Keratinocyte (primary cell): ENCODE data around the gene MYLK4. TPM values are rescaled to one million over a fixed set of nuclear protein-coding genes. Genes with fewer than 3 reads are reported as not detected.

Experiments used
- DNase-seq: peaks from one replicate; pipeline ENCODE4 v3.0.0-alpha.2; 2011; ENCODE audit warnings: low read depth, missing footprints, low spot score
- FAIRE-seq: peaks from 2 replicates; lab custom pipeline; 2011; peaks lifted over from hg19 to GRCh38; lab: Jason Lieb, UNC
- H2AFZ ChIP-seq: 2 replicates; pipeline ENCODE4 v1.6.0; 2012; ENCODE audit warnings: low read length, control low read depth, inconsistent platforms; ENCODE audit not compliant: control insufficient read depth
- H3K27ac ChIP-seq: 2 replicates; pipeline ENCODE4 v1.5.1; 2011; ENCODE audit warnings: low read length; ENCODE audit not compliant: control insufficient read depth, insufficient read depth
- H3K27me3 ChIP-seq: 3 replicates; pipeline ENCODE4 v1.6.0; 2011; ENCODE audit warnings: low read length; ENCODE audit not compliant: control insufficient read depth, insufficient read depth; ENCODE audit errors: extremely low read depth
- H3K36me3 ChIP-seq, 2 experiments: 2 replicates in 1 of 2; 3 replicates in 1 of 2; pipeline ENCODE4 v1.5.1; 2011; ENCODE audit warnings: low read length in 2 of 2, mild to moderate bottlenecking in 1 of 2; ENCODE audit not compliant: control insufficient read depth in 2 of 2, insufficient read depth in 2 of 2; ENCODE audit errors: extremely low read depth in 1 of 2
- H3K4me1 ChIP-seq: 3 replicates; pipeline ENCODE4 v1.5.1; 2011; ENCODE audit warnings: low read length; ENCODE audit not compliant: control insufficient read depth, insufficient read depth; ENCODE audit errors: extremely low read depth
- H3K4me2 ChIP-seq: 3 replicates; pipeline ENCODE4 v1.6.0; 2011; ENCODE audit warnings: low read depth, low read length; ENCODE audit not compliant: control insufficient read depth, insufficient read depth; ENCODE audit errors: extremely low read depth
- H3K4me3 ChIP-seq, 3 experiments: fragments of 200-600 bp in 1 of 3; sonication (generic) in 1 of 3; 2 replicates in 2 of 3; 3 replicates in 1 of 3; pipeline ENCODE4 v1.5.1; 2011 to 2016; ENCODE audit warnings: low read length in 3 of 3, mild to moderate bottlenecking in 3 of 3, control low read depth in 2 of 3, inconsistent platforms in 1 of 3, low read depth in 1 of 3, mixed read lengths in 1 of 3, mixed run types in 1 of 3, moderate library complexity in 1 of 3; ENCODE audit not compliant: control insufficient read depth in 2 of 3, insufficient read depth in 2 of 3; ENCODE audit errors: extremely low read depth in 1 of 3
- H3K79me2 ChIP-seq: 2 replicates; pipeline ENCODE4 v1.6.0; 2012; ENCODE audit warnings: low read length; ENCODE audit not compliant: control insufficient read depth, insufficient read depth
- H3K9ac ChIP-seq: 3 replicates; pipeline ENCODE4 v1.6.0; 2011; ENCODE audit warnings: low read length; ENCODE audit not compliant: control insufficient read depth, insufficient read depth; ENCODE audit errors: extremely low read depth
- H3K9me1 ChIP-seq: 3 replicates; pipeline ENCODE4 v1.6.0; 2011; ENCODE audit warnings: low read length; ENCODE audit not compliant: control insufficient read depth, insufficient read depth; ENCODE audit errors: extremely low read depth
- H3K9me3 ChIP-seq: 2 replicates; pipeline ENCODE4 v1.5.1; 2012; ENCODE audit warnings: low read depth, low read length; ENCODE audit not compliant: control insufficient read depth
- H4K20me1 ChIP-seq: 3 replicates; pipeline ENCODE4 v1.6.0; 2011; ENCODE audit warnings: low read length; ENCODE audit not compliant: control insufficient read depth, insufficient read depth; ENCODE audit errors: extremely low read depth
- CTCF ChIP-seq, 3 experiments: IDR thresholded peaks in 1 of 3; conservative IDR thresholded peaks in 1 of 3; optimal IDR thresholded peaks in 1 of 3; 2 replicates in 2 of 3; 3 replicates in 1 of 3; pipeline versions ENCODE3 to v1.5.1; 2011; ENCODE audit warnings: low read length in 3 of 3, mild to moderate bottlenecking in 3 of 3, moderate library complexity in 2 of 3, control low read depth in 1 of 3, inconsistent platforms in 1 of 3; ENCODE audit not compliant: insufficient read depth in 2 of 3; ENCODE audit errors: extremely low read depth in 1 of 3
- EZH2 ChIP-seq: IDR thresholded peaks from one replicate; pipeline ENCODE4 v1.6.1; 2012; ENCODE audit warnings: inconsistent platforms, mild to moderate bottlenecking, low read length, moderate library complexity
- dilution Hi-C: fragments of 300-500 bp; cut with MboI; formaldehyde crosslinking; loops from one replicate; pipeline ENCODE4 v1.7.0; 2020; ENCODE audit warnings: low sequenced_read_pairs; ENCODE audit not compliant: extremely low pct_ligation_motif_present
- polyA plus RNA-seq, 5 experiments: library from polyadenylated mRNA; depleted of rRNA in 3 of 5; stranded (reverse) in 3 of 5; stranded (forward) in 1 of 5; unstranded in 1 of 5; fragments of >200 nt; gene quantifications; 1 replicate in 1 of 5; 2 replicates in 3 of 5; 3 replicates in 1 of 5; pipeline versions ENCODE4 v1.2.1 to v1.2.3, GENCODE V29; 2011 to 2012; ENCODE audit warnings: missing spikeins in 2 of 5, low read depth in 1 of 5, low replicate concordance in 1 of 5

MYLK4 gene
- polyA plus RNA-seq, 1 donor (not counting 4 experiments of a cell fraction or from before 2014, with no cell fraction given) = 0.31 TPM

GRCh38 chr6:2798586-2799134 is 47.9 kb upstream of the MYLK4 start:
- no peak overlapping the region for H3K9ac ChIP-seq
- no peak for DNase-seq
- no peak overlapping the region for H3K4me2 ChIP-seq
- no peaks in the 10 kb centered on the region for H4K20me1 ChIP-seq
- TF ChIP-seq EZH2 = no peak
- no peak for TF ChIP-seq CTCF (optimal IDR thresholded peaks at IDR 0.05 in 1 of 3, IDR thresholded peaks at IDR 0.05 in 1 of 3, conservative IDR thresholded peaks at IDR 0.05 in 1 of 3; ENCODE audit: extremely low read depth in 1 of 3, insufficient read depth in 2 of 3, low read length in 3 of 3)
- H3K79me2 ChIP-seq = no peaks in the 10 kb centered on the region
- no peaks in the 10 kb centered on the region for H3K27me3 ChIP-seq
- no peaks in the 10 kb centered on the region for H3K9me1 ChIP-seq
- FAIRE-seq = no peak
- H3K4me1 ChIP-seq = peaks cover 12% of the 10 kb centered on the region
- H3K36me3 ChIP-seq = no peaks in the 10 kb centered on the region
- dilution Hi-C loops = no loop called here
- no peaks in the 10 kb centered on the region for H3K9me3 ChIP-seq
- H3K4me3 ChIP-seq = no peak overlapping the region
- H3K27ac ChIP-seq = no peak overlapping the region
- H2AFZ ChIP-seq = no peak overlapping the region

- TF ChIP-seq EZH2 (no peak), CTCF (optimal IDR thresholded peaks at IDR 0.05 in 1 of 3, IDR thresholded peaks at IDR 0.05 in 1 of 3, conservative IDR thresholded peaks at IDR 0.05 in 1 of 3; ENCODE audit: extremely low read depth in 1 of 3, insufficient read depth in 2 of 3, low read length in 3 of 3) (no peak)
- peaks cover 22% of the 10 kb centered on the region for H3K4me1 ChIP-seq
- dilution Hi-C loops = no loop called here
These were observed 46.9 kb upstream of the MYLK4 start for GRCh38 chr6:2797564-2798031.

More at GRCh38 chr6:2797564-2798031, 46.9 kb upstream of the MYLK4 start:
- FAIRE-seq (no peak), DNase-seq (no peak)
- no peaks in the 10 kb centered on the region for H3K9me1 ChIP-seq
- no peak overlapping the region for H2AFZ ChIP-seq
- no peaks in the 10 kb centered on the region for H3K36me3 ChIP-seq
- H3K9me3 ChIP-seq = no peaks in the 10 kb centered on the region
- H3K27ac ChIP-seq = no peak overlapping the region
- H3K4me3 ChIP-seq = no peak overlapping the region
- no peaks in the 10 kb centered on the region for H3K79me2 ChIP-seq
- no peaks in the 10 kb centered on the region for H3K27me3 ChIP-seq
- no peak overlapping the region for H3K4me2 ChIP-seq
- H3K9ac ChIP-seq = no peak overlapping the region
- no peaks in the 10 kb centered on the region for H4K20me1 ChIP-seq
